BE2C (cell line): Measurements from ENCODE around the gene PPM1H.

Experiments
- DNase-seq: peaks from one replicate; pipeline ENCODE4 v3.0.0-alpha.2; 2020
- H3K27me3 ChIP-seq: fragments of 250-450 bp; sonication (Bioruptor Pico); 2 replicates; pipeline ENCODE4 v1.5.1; 2020; ENCODE audit warnings: mild to moderate bottlenecking
- H3K36me3 ChIP-seq: fragments of 250-450 bp; sonication (Bioruptor Pico); 2 replicates; pipeline ENCODE4 v1.5.1; 2020; ENCODE audit warnings: mild to moderate bottlenecking
- H3K4me1 ChIP-seq: fragments of 250-450 bp; sonication (Bioruptor Pico); 2 replicates; pipeline ENCODE4 v1.5.1; 2020
- H3K4me3 ChIP-seq: 2 replicates; pipeline ENCODE4 v1.5.1; 2011; ENCODE audit warnings: low read depth, low read length
- H3K9me3 ChIP-seq: fragments of 250-450 bp; sonication (Bioruptor Pico); 2 replicates; pipeline ENCODE4 v1.5.1; 2020
- CTCF ChIP-seq: IDR thresholded peaks from 2 replicates; pipeline ENCODE4 v1.5.1; 2012; ENCODE audit warnings: mild to moderate bottlenecking, low read depth, low read length

The PPM1H gene

GRCh38 chr12:62907561-62907960 is 27.4 kb downstream of the PPM1H start:
- no peak for DNase-seq
- no peak for TF ChIP-seq CTCF
- H3K9me3 ChIP-seq: no peaks in the 10 kb centered on the region
- H3K4me3 ChIP-seq: no peak overlapping the region
- H3K27me3 ChIP-seq: 0 out of 2 replicates have a peak, but pooled peaks cover 12% of the 10 kb centered on the region
- no peaks in the 10 kb centered on the region for H3K4me1 ChIP-seq
- no peaks in the 10 kb centered on the region for H3K36me3 ChIP-seq

- DNase-seq: no peak
Measured at GRCh38 chr12:62907078-62907477, 27.9 kb downstream of the PPM1H start.

GRCh38 chr12:62903151-62903550 is 31.8 kb downstream of the PPM1H start:
- Histone ChIP-seq H3K9me3 (no peaks in the 10 kb centered on the region), H3K36me3 (no peaks in the 10 kb centered on the region), H3K4me1 (no peaks in the 10 kb centered on the region), H3K27me3 (0 out of 2 replicates have a peak, but pooled peaks cover 12% of the 10 kb centered on the region), H3K4me3 (no peak overlapping the region)
- DNase-seq: no peak
- TF ChIP-seq CTCF: no peak

More at GRCh38 chr12:62907078-62907477, 27.9 kb downstream of the PPM1H start:
- Histone ChIP-seq H3K4me3 (no peak overlapping the region), H3K9me3 (no peaks in the 10 kb centered on the region), H3K27me3 (0 out of 2 replicates have a peak, but pooled peaks cover 12% of the 10 kb centered on the region), H3K4me1 (no peaks in the 10 kb centered on the region), H3K36me3 (no peaks in the 10 kb centered on the region)
- TF ChIP-seq CTCF: no peak

- no peak for TF ChIP-seq CTCF
- DNase-seq: no peak
- Histone ChIP-seq H3K9me3 (no peaks in the 10 kb centered on the region), H3K4me1 (no peaks in the 10 kb centered on the region), H3K36me3 (no peaks in the 10 kb centered on the region), H3K27me3 (0 out of 2 replicates have a peak, but pooled peaks cover 11% of the 10 kb centered on the region), H3K4me3 (no peak overlapping the region)
Measured at GRCh38 chr12:62900686-62901272, 34.2 kb downstream of the PPM1H start.

- no peak overlapping the region for H3K4me3 ChIP-seq
- TF ChIP-seq CTCF: no peak
- 0 out of 2 replicates have a peak, but pooled peaks cover 4% of the 10 kb centered on the region for H3K27me3 ChIP-seq
- H3K36me3 ChIP-seq: no peaks in the 10 kb centered on the region
- no peak for DNase-seq
- no peaks in the 10 kb centered on the region for H3K4me1 ChIP-seq
- no peaks in the 10 kb centered on the region for H3K9me3 ChIP-seq
Measured at GRCh38 chr12:62899568-62900390, 35.2 kb downstream of the PPM1H start.

- H3K4me3 ChIP-seq: no peak overlapping the region
- no peak for TF ChIP-seq CTCF
- no peak for DNase-seq
- H3K36me3 ChIP-seq: no peaks in the 10 kb centered on the region
- no peaks in the 10 kb centered on the region for H3K4me1 ChIP-seq
- no peaks in the 10 kb centered on the region for H3K27me3 ChIP-seq
- H3K9me3 ChIP-seq: no peaks in the 10 kb centered on the region
Measured at GRCh38 chr12:62898526-62898925, 36.4 kb downstream of the PPM1H start.
